HG02970 (cell line): ENCODE measurements around the gene DLG1.

ENCODE experiments used
- ATAC-seq: cut with Tn5 transposase; IDR thresholded peaks from one replicate; pipeline ENCODE4 v1.9.1; 2021; ENCODE audit warnings: mild to moderate bottlenecking, moderate library complexity, moderate number of reproducible peaks; ENCODE audit not compliant: unreplicated experiment, low FRiP score

Gene DLG1

DNA sequence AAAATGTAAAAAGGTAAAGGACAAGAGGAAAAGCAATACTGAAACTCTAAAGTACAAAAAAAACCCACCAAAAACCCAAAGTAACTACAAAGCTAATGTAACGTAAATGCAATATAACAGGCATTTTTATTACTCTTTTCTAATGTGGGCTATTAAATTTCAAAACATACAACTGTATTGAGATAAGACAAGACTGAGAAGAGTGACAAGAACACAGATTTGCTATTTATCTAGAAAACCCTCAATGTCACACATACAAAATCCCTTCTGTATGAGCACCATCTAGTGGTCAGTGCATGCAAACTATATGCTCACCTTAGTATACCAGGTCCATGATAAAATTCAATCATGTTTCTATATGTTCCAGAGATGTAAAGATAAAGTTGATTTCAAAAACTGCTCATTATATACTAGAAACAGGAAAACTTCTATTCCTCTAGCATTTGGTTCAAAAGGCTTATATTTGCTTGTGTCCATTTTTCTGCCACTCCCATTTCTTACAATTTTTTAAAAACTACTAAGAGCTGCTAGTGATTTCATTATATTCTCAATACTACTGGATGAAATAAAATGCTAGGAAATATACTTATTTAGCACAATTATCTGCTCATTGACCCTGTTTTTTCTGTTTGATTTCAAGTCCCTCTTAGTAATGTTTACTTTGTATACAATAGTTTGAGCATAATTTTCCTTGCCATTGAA is 111.4 kb downstream of the DLG1 start:
- no peak for ATAC-seq

DNA sequence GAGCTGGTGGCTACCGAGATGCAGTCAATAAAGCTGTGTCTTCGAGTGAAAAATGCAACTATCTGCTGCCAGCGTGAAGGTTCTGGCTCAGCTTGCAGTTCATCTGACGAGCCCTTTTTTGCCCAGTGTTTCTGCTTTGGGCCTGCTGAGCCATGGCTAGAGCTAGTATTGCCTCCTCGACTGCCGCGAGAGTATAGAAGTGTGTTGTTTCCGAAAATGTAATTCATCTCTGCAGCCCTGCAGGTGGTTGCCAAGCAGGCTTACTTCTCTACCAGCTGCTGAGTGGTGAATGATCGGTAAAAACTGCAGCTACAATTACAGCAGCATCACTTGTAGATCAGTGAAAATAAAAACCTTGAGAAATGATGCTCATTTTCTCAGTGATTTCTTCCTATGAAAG is 114.8 kb downstream of the DLG1 start:
- ATAC-seq = no peak

DNA sequence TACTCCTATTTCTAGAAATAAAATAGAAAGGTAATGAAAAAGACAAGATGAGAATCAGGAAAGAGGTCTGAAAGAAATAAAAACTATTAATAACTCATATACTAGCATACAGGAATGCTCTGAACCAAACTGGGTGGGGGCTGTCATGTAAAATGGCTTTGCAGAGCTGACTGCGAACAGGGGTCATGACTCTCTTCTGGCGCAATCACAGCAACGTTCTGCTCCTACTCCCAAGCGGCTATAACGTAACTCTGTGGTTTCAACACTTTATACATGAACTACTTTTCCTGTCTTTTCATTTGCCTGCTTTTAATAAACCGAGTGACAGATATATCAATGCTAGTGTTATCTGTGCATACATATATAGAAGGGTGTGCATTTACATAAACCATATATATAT is 116.7 kb downstream of the DLG1 start:
- no peak for ATAC-seq

DNA sequence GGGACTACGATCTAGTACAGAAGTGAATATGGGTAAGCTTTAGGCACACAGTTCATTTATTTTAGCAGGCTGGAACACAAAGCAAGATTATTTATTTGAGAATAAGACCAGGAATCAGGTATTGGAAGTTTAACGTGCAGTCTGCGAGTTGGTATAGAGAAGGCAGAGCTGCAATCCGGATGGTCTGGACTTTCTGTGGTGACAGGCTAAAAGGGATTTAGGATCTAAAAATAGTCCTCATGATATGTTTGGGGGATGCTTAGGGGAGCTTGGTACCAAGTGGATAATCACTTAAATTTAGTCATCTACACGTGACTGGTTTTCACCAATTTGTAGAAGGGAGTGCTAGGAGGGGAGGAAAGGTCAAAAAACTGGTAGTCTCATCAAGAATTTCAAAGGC is 119.4 kb downstream of the DLG1 start:
- no peak for ATAC-seq

DNA sequence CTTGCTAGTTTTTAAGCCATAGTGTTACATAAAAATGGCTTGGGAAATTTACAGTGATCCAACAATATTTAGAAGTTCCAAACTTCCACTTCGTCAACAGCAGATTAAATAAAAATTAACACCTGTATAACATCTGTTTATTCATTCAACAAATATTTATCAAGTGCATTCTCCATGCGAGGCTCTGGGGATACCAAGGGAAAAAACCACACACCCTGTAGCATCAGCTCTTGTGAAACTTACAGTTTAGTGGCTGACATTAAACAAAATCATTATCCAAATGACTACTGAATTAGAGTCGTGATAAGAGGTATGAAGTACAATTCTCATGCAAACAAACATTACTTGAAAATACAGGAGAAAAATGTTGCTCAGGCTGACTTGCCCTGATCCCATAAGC is 122.9 kb downstream of the DLG1 start:
- no peak for ATAC-seq

DNA sequence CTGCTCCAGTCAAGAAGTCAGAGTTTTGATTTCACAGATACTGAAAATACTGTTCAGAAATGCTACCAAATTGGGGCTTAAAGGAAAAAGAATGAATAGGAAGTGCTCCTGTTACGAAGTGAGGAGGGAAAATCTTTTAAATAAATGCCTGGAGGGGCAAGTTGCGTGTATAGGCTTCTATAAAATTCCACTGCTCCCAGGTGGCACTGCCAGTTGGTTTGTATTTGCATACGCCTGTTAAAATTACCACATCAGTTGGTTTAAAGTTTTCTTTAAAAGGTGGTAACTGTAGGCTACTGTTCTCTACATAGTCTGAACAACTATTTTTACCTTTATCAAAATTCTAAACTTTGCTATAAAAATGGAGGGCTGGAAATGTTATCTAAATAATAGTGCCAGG is 123.5 kb downstream of the DLG1 start:
- no peak for ATAC-seq

DNA sequence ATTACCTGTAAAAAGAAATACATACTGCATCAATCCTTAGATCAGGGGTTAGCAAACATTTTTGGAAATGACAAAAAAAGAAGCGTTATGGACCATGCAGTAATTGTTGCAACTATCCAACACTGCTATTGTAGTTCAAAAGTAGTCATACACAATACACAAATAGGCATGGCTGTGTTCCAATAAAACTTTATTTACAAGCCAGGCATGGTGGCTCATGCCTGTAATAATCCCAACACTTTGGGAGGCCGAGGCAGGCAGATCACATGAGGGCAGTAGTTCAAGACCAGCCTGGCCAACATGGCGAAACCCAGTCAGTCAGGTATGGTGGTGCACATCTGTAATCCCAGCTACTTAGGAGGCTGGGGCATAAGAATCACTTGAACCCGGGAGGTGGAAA is 124.8 kb downstream of the DLG1 start:
- ATAC-seq = no peak

DNA sequence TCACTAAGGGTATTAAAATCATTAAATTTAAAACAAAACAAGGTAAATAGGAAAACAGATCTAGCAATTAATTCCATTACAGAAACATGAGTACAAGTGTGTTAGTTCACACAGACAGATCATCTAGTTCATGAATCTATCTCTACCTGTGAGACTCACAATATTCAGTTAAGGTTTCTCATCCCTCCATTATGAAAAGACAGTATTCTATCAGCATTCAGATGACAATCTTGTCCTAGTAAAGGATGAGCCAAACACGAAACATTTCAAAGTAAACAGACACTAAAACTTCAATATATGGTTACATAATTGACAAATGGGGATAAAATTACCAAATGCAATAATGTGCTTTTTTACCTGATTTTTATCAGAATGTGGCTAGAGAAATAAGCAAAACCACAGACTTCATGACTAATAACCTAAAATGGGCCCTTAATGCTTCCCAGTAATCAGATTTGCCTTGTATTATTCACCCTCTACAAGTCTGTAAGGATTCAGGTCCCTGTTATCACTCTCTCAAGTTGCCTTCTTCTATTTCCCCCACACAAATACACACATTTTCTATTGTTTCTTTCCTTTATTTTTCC is 126.8 kb downstream of the DLG1 start:
- ATAC-seq = no peak

DNA sequence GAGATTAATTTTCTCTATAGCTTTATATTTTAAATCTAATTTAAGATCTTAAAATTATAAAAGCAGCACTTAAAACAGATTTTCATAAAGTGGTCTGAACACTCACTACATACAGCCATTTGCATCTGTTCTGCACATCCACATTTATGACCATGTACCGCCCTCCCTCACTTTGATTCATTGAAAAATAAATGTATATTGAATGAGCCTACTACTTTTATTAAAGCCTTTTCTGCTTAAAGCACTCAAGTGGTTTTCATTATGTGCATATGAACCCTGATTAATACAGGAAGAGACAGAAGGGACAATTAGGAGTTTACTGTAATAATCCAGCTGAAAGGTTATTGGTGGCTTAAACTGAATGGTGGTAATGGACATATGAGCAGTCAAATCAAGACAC is 129.4 kb downstream of the DLG1 start:
- no peak for ATAC-seq

DNA sequence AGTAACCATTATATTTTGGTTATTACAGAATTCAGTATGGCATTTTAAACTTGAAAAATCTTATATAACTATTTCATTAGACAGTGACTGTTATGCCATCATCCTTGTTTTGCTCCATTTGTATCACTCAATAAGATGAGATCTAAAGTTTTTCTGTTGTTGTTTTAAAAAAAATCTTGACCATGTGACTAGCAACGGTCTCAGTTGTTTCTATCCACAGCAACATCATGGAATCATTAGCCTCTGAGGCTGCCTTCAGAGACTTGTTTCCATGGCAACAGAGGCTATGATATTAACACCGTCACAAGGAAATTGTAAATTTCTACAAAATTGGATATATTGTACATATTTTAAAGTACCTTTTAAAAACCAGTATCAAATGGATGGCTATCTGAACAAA is 129.8 kb downstream of the DLG1 start:
- ATAC-seq = no peak

DNA sequence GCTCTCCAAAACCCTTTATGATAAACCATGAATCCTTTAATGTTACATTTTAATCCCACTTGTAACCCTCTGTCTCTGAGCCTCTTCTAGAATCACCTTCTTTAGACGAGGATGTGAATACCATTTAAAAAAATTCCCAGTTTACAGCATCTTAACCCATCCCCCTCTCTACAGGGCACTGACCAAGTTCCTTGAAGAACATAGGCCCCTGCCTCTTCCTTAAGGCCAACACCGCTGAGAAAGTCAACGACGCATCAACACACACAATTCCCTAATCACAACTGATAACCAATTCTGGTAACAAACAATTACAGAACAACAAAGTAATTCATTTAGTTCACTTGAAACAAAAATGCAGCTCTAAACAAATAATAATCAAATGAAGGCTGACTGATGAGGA is 130.3 kb downstream of the DLG1 start:
- ATAC-seq = no peak

DNA sequence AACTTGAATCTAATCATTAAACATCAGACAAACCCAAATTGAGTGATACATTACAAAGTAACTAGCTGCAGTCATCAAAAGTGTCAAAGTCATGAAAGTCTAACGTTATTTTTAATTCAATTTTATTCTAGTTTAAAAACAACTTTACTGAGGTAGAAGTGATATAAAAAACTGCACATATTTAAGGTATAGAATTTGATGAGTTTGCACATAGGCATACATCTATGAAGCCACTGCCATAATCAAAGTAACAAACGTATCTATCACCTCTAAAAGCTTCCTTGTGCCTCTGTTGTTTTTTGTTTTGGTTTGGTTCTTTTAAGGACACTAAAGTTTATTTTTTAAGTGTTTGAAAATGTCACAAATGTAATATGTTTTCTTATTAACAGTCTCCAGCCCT is 130.9 kb downstream of the DLG1 start:
- ATAC-seq = no peak

DNA sequence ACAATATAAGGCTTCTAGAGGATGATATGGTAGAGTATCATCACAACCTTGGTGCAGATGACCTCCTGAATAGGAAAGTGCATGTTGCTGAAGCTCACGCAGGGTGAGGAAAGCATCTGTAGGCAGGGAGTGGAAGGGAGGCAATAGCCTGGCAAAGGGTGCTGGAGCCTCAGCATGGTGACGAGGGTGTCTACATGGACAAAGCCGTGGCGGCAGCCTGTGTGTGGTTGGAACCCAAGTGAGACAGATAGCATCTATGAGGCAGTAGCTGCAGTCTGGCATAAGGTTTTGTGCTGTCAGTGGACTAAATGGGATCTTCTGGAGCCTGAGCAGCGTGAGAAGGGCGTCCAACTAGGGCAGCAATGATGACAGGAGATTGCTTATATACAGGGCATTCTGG is 132.5 kb downstream of the DLG1 start:
- ATAC-seq = no peak

DNA sequence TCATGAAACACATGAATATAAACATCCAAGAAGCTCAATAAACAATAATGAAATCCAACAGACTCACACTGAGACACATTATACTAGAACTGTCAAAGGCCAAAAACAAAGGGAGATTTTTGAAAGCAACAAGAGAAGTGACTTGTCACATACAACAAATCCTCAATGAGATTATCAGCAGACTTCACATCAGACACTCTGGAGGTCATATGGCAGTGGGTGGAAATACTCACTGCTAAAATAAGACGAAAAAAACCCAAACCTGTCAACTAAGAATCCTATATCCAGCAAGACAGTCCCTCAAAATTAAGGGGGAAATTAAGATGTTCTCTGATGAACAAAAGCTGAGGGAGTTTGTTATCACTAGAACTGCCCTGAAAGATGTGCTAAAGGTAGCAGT is 143.4 kb downstream of the DLG1 start:
- ATAC-seq = no peak

DNA sequence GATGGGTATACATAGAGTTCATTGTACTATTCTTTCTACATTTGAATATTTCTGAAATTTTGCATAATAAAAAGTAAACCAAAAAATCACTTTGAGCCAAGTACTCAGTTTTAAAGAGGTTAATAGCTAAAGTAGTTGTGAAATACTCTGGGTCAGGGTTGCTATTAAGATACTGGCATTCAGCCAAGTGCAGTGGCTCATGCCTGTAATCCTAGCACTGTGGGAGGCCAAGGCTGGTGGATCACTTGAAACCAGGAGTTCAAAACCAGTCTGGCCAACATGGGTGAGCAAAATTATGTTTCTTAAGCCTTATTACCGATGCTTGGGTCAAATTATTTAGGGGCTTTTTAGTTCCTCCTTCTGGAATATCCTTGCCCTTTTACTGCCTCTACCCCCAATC is 146.8 kb downstream of the DLG1 start:
- no peak for ATAC-seq

DNA sequence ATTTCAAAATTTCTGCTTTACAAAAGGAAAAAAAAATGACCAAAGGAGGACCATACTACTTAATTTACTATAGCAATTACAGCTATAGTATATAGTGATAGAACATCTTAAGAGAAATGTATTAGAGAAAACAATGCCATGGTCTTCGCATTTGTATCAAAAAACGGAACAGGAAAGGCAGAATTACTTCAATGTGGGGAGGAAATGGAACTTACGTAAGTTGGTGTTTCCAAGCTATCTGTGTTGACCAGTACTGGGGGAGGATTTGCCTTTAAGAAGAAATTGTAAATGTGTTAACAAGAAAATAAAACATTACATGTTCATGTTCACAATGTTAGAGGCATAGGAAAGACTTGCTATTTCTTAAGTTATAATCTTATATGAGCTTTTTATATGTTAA is 148.9 kb downstream of the DLG1 start:
- ATAC-seq = no peak

DNA sequence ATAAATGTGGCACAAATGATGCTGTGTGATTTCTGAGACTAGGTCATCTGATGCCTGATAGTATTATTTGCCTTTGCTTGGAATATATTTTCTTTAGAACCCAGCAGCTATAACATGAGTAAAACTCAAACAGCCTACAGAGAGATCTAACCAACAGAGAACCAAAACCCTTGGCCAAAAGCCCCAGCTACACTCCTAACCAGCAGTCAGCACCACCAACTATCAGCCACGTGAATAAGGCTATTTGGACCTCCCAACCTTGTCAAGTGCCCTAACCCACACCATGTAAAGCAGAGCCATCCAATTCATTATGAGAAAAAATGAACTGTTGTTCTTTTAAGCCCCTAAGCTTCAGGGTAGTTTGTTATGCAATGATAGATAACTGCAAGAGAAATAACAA is 154.2 kb downstream of the DLG1 start:
- no peak for ATAC-seq

DNA sequence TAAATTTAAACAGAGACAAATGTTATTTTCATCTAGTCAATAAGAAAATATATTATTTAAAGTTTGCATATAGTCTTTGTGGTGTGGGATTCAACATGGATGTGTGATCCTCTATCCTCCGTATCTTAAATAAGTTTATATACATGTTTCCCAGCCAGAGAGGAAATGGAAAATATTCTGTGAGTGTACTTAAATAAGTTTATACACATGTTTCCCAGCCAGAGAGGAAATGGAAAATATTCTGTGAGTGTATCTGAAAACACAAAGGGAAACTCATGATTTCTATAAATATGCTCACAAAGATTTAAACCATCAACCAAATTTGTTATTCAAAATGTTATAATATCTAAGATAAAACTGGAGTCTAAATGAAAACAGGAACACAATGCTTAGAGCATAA is 158.8 kb downstream of the DLG1 start:
- no peak for ATAC-seq

DNA sequence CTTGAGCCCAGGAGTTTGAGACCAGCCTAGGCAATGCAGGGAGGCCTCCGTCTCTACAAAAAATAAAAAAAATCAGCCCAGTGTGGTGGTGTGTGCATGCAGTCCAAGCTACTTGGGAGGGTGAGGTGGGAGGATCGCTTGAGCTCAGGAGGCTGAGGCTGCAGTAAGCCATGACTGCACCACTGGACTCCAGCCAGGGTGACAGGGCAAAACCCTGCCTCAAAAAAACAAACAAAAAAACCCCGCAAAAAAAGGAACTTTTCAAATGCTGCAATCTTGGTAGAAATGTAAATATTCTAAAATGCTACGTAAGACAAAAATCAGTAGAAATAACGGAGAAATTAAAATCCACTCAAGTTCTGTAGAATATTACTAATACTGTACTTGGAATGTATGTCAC is 160.7 kb downstream of the DLG1 start:
- ATAC-seq = no peak

DNA sequence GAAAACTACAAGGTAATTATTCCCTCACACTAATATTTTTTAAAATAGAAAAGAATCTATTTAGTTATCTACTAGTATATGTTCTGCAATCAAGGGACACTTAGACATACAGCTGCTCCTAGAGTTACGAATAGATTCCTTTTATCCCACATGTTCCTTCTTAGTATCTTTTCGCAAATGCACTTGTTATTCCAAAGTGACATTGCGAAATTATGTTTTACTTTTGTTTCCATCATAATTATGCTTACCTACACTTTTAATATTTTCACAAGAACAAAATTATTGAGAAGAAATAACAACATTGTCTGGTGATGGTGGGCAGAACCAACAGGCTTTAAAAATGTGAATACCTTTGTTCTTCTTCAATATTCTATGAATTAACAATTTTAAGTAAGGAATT is 161.7 kb downstream of the DLG1 start:
- no peak for ATAC-seq

DNA sequence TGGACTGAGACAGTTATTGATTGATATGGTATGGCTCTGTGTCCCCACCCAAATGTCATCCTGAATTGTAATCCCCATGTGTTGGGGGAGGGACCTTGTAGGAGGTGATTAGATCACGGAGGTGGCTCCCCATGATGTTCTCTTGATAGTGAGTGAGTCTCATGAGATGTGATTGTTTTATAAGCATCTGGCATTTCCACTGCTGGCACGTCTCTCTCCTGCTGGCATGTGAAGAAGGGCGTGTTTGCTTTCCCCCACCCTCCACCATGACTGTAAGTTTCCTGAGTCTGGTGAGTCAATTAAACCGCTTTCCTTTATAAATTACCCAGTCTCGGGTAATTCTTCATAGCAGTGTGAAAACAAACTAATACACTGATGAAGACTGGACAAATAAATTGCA is 163.2 kb downstream of the DLG1 start:
- ATAC-seq = no peak

DNA sequence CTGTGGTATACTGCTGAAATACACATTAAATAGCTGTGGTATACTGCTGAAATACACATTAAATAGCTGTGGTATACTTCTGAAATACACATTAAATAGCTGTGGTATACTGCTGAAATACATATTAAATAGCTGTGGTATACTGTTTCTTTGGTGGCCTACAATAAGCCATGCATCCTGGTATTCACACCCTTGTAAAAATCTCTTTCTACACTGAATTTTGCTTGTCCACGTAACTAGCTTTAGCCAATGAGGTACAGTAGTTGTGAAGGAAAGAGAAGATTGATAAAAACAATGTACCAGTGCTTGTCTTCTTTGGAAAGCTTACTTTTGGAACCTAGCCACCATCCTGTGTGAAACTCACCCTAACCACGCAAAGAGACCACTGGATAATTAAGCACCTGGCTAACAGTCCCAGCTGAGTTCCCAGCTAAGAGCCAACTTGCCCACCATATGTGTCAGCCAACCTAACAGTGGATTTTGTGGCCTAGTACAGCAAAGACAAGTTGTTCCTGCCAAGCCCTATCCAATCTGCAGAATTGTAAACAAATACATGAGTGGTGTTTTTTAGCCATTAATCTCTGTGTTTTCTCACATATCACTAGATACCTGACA is 165.4 kb downstream of the DLG1 start:
- no peak for ATAC-seq
